ENCODE results near the gene LUC7L. TPM values are rescaled to one million over a fixed set of nuclear protein-coding genes. Genes with fewer than 3 reads are reported as not detected.

The LUC7L gene
- total and polyA plus RNA-seq, 2 of the 8 experiments (the other 6 are each of a cell fraction or from before 2014, with no cell fraction given), result 49.7 to 129 TPM

DNA sequence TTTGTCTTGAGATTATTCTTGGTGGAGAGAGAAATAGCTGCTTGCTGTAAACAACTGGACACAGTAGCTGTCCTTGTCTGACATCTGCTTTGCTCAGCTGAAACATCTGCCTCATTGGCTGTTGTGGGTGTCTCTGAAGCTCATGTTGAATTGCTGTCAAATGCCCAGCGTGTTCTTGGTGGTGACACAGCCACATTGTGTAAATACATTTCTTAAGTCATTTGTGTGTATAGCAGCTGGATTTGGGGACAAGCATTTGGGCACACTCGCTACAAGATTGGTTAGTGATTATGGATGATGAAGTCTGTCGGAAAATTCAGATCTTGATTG lies 10.7 kb upstream of the LUC7L start (continued):
- no peak for TF ChIP-seq FOSL1 (IDR thresholded peaks at IDR 0.05; ENCODE audit: insufficient read depth, low read depth, low read length)
- TF ChIP-seq RNF2 (IDR thresholded peaks at IDR 0.05; ENCODE audit: borderline replicate concordance, low read depth, low read length, missing control alignments, poor library complexity, severe bottlenecking), result no peak
- TF ChIP-seq SIX5 (IDR thresholded peaks at IDR 0.05; ENCODE audit: low read depth, low read length), result no peak
- TF ChIP-seq TAF7 (optimal IDR thresholded peaks at IDR 0.05; ENCODE audit: borderline replicate concordance, low read depth, low read length), result no peak
- no peak for TF ChIP-seq USF2 (IDR thresholded peaks at IDR 0.05; ENCODE audit: low read length)
- no peak for TF ChIP-seq SUZ12 (IDR thresholded peaks at IDR 0.05; ENCODE audit: low read length)
- TF ChIP-seq TAF1 (IDR thresholded peaks at IDR 0.05; ENCODE audit: low read depth, low read length), result no peak
- TF ChIP-seq CBX8 (IDR thresholded peaks at IDR 0.05; ENCODE audit: borderline replicate concordance, low read depth, low read length), result no peak
